Measurements from ENCODE around the gene NNMT.

NNMT gene

DNA sequence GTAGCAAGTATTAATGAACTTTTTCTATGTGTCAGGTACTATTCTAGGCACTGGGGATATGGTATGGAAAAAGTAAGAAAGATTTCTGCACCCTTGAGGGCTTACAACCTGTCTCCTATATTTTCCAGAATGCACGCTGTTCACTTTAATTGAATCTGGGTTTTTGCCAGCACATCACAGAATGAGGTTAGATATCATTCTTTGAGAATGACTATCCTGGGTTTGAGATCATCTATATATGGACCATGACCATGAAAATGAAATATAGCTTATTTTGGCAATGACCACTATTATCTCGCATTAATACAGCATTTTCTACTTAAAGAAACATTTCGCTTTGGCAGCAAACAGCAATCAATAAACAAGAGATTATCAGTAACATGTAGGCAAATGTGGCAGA, 57.2 kb downstream of the NNMT start:
- no peak for DNase-seq

- DNase-seq: no peak
Measured at GRCh38 chr11:114354076-114354475, 57.9 kb downstream of the NNMT start.

GRCh38 chr11:114358716-114359115, 62.5 kb downstream of the NNMT start:
- DNase-seq: no peak

DNA sequence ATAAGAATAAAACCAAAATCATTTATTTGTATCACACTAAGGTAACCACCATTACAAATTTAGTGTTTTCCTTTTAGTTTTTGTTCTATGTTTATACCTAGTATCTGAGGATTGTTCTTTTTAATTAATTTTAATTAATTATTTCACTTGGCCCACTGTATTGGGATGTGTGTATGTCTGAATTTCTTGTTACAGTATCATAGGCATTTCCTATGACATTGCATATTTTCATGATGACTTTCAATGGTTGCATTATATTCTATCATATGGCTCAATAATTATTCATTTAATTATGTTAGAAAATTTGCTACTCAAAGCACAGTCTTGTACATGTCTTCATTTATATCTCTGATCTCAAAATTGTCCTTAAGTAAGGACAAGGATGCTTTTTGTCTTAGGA, 63.1 kb downstream of the NNMT start:
- no peak for DNase-seq

GRCh38 chr11:114362326-114362725, 66.1 kb downstream of the NNMT start:
- DNase-seq: no peak

GRCh38 chr11:114362958-114363357, 66.8 kb downstream of the NNMT start:
- no peak for DNase-seq

Data from stimulated activated CD8-positive, alpha-beta memory T cell treated with anti-CD3 and anti-CD28 coated beads, Interleukin-4, amount 100 ng/mL, for 48 hours (primary cell).